Progenitor cell of endocrine pancreas (in vitro differentiated cells): Measurements from ENCODE around the gene GRHL3. TPM values are rescaled to one million over a fixed set of nuclear protein-coding genes. Genes with fewer than 3 reads are reported as not detected.

Source experiments
- DNase-seq: peaks from one replicate; pipeline ENCODE4 v3.0.0; 2021; ENCODE audit warnings: low spot score; ENCODE audit not compliant: unreplicated experiment
- H3K27ac Mint-ChIP-seq: 2 replicates; pipeline ENCODE4 v1.8.0; 2021; ENCODE audit warnings: mild to moderate bottlenecking, moderate library complexity, mixed read lengths
- H3K27me3 Mint-ChIP-seq: 2 replicates; pipeline ENCODE4 v1.8.0; 2021; ENCODE audit warnings: mixed read lengths
- H3K36me3 Mint-ChIP-seq: 2 replicates; pipeline ENCODE4 v1.8.0; 2022; ENCODE audit warnings: mixed read lengths; ENCODE audit not compliant: insufficient read depth
- H3K4me1 Mint-ChIP-seq: 2 replicates; pipeline ENCODE4 v1.8.0; 2021; ENCODE audit warnings: low read depth, mixed read lengths
- H3K4me3 Mint-ChIP-seq: 2 replicates; pipeline ENCODE4 v1.8.0; 2021; ENCODE audit warnings: low read depth, mild to moderate bottlenecking, moderate library complexity, mixed read lengths
- H3K9me3 Mint-ChIP-seq: 2 replicates; pipeline ENCODE4 v1.8.0; 2021; ENCODE audit warnings: low read depth, mixed read lengths
- total RNA-seq: library from RNA; stranded (reverse); gene quantifications from 2 replicates; pipeline ENCODE4 v1.2.1, GENCODE V29; 2021
- TF ChIP-seq, protein P1 (sequence below): fragments of 200-600 bp; sonication (generic); IDR thresholded peaks from one replicate; pipeline ENCODE4 v1.5.0; 2021; ENCODE audit warnings: antibody characterized with exemption, mild to moderate bottlenecking; ENCODE audit not compliant: unreplicated experiment

Gene GRHL3
- total RNA-seq, 1 donor from 2014 or later = 4.9 TPM

DNA sequence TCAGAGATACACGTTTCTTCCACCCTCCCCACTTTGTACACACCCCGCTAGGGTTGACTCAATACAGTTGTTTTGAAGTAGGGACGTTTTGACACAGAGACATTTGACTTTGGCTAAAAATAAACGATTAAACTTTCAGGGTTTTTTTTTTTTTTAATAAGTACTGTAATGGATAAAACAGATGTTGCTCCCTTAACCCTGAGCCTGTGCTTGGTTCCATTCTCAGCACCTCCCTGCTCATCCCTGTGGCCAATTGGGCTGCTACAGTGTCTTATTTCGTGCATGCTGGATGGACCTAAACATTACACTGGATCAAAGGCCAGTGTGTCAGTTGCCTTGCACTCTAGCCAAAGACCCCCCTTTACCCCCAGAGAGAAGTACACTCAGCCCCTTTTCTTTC, 16.9 kb downstream of the GRHL3 start:
- H3K4me3 Mint-ChIP-seq = no peak overlapping the region
- no peaks in the 10 kb centered on the region for H3K4me1 Mint-ChIP-seq
- TF ChIP-seq, protein P1, sequence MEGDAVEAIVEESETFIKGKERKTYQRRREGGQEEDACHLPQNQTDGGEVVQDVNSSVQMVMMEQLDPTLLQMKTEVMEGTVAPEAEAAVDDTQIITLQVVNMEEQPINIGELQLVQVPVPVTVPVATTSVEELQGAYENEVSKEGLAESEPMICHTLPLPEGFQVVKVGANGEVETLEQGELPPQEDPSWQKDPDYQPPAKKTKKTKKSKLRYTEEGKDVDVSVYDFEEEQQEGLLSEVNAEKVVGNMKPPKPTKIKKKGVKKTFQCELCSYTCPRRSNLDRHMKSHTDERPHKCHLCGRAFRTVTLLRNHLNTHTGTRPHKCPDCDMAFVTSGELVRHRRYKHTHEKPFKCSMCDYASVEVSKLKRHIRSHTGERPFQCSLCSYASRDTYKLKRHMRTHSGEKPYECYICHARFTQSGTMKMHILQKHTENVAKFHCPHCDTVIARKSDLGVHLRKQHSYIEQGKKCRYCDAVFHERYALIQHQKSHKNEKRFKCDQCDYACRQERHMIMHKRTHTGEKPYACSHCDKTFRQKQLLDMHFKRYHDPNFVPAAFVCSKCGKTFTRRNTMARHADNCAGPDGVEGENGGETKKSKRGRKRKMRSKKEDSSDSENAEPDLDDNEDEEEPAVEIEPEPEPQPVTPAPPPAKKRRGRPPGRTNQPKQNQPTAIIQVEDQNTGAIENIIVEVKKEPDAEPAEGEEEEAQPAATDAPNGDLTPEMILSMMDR = no peak
- no peak for DNase-seq
- H3K36me3 Mint-ChIP-seq = peaks cover 1% of the 10 kb centered on the region
- H3K9me3 Mint-ChIP-seq = no peaks in the 10 kb centered on the region
- H3K27me3 Mint-ChIP-seq = no peaks in the 10 kb centered on the region
- H3K27ac Mint-ChIP-seq = no peak overlapping the region

DNA sequence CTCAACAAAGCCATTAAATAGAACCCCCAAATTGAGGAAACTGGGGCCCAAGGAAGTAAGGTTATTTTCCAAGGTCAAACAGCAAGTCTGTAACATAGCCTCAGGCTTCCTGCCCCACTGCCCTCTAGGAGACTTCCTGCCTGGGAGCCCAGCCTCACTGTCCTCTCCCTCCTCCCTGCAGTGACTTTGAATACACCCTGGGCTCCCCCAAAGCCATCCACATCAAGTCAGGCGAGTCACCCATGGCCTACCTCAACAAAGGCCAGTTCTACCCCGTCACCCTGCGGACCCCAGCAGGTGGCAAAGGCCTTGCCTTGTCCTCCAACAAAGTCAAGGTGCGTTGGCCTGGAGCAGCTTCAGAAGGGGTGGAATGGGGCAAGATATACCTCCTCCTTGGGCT, 18.3 kb downstream of the GRHL3 start:
- DNase-seq = no peak
- Mint-ChIP-seq H3K27ac (no peak overlapping the region), H3K27me3 (no peaks in the 10 kb centered on the region), H3K9me3 (no peaks in the 10 kb centered on the region), H3K36me3 (no peaks in the 10 kb centered on the region), H3K4me1 (no peaks in the 10 kb centered on the region), H3K4me3 (no peak overlapping the region)
- TF ChIP-seq, protein P1 = no peak

DNA sequence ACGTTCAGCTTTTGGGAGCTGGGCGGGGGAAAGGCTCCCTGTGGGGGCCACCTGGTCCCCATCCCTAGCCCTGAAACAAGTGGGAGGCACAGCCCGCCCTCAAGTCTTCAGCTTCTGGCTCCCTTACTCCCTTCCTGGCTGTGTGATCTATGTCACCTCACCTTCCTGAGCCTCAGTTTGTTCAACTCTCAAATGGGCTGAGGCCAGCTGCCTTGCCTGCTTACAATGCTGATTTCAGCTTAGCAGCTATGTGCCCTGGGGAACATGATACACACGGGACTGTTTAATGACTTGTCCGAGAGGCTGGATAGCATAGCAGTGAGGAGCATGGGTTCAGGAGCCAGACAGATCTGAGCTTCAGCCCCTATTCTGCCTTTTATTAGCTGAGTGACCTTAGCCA, 19.3 kb downstream of the GRHL3 start:
- no peaks in the 10 kb centered on the region for H3K4me1 Mint-ChIP-seq
- H3K9me3 Mint-ChIP-seq = no peaks in the 10 kb centered on the region
- TF ChIP-seq, protein P1 = no peak
- H3K36me3 Mint-ChIP-seq = no peaks in the 10 kb centered on the region
- no peaks in the 10 kb centered on the region for H3K27me3 Mint-ChIP-seq
- no peak overlapping the region for H3K27ac Mint-ChIP-seq
- no peak overlapping the region for H3K4me3 Mint-ChIP-seq
- DNase-seq = no peak

DNA sequence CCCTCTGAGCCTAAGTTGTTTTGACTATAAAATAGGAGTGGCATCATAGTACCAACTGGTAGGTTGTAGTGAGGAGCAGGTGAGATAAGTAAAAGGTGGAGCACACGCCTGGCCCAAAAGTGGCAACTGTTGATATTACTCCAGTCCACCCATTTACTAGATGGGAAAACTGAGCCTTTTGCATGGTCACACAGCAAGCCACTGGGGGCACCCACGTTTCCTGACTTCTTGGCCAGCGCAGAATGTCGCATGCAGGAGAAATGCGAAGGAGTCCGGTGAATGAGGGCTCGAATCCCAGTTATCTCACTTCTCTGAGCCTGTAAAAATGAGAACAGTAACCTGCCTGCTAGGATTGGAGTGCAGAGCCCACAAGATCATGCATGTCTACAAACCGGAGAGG, 20.8 kb downstream of the GRHL3 start:
- H3K27me3 Mint-ChIP-seq = no peaks in the 10 kb centered on the region
- H3K4me1 Mint-ChIP-seq = no peaks in the 10 kb centered on the region
- no peak overlapping the region for H3K4me3 Mint-ChIP-seq
- DNase-seq = no peak
- no peak overlapping the region for H3K27ac Mint-ChIP-seq
- H3K9me3 Mint-ChIP-seq = no peaks in the 10 kb centered on the region
- H3K36me3 Mint-ChIP-seq = no peaks in the 10 kb centered on the region
- TF ChIP-seq, protein P1 = no peak

DNA sequence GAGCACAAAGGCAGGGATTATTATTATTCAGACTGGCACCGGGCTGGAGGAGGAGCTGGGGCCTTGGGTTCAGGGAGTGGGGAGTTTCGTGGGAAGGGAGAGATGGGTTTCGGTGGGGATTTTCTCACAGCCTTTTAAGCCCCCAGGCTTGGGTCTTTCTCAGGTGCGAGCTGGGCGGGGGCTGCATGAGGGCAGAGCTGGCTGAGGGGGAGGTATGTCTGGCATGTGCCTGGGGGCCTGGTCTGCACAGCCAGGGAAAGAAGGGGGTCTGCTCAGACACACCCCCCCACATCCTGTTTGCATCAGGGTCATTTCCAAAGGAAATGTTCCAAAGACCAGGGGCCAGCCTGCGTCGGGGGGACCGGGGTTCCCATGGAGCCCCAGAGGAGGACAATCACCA, 21.6 kb downstream of the GRHL3 start:
- Mint-ChIP-seq H3K4me1 (no peaks in the 10 kb centered on the region), H3K27me3 (no peaks in the 10 kb centered on the region), H3K27ac (no peak overlapping the region), H3K9me3 (no peaks in the 10 kb centered on the region), H3K36me3 (no peaks in the 10 kb centered on the region), H3K4me3 (no peak overlapping the region)
- DNase-seq = no peak
- TF ChIP-seq, protein P1 = no peak
